Measurements from ENCODE around the gene RTN4IP1. TPM values are rescaled to one million over a fixed set of nuclear protein-coding genes. Genes with fewer than 3 reads are reported as not detected.

Gene RTN4IP1
- total and polyA plus RNA-seq, 10 of the 15 experiments (the other 5 are each of a cell fraction or from before 2014, with no cell fraction given), result 8.2 to 17.0 (median 9.8) TPM

DNA sequence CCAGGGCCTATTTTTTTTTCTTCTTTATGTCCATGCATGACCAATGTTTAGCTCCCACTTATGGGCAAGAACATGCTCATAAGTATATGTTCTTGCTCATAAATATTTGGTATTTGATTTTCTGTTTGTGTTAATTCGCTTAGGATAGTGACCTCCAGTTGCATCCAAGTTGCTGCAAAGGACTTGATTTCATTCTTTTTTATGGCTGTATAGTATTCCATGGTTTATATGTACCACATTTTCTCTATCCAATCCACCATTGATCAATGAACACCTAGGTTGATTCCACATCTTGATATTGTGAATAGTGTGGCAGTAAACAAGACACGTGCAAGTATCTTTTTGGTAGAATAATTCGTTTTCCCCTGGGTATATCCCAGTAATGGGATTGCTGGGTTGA, 78.1 kb downstream of the RTN4IP1 start:
- peaks cover 7 to 39% of the 10 kb centered on the region in 2 experiments for H3K36me3 ChIP-seq (ENCODE audit: control insufficient read depth in 2 of 2, insufficient read depth in 2 of 2, low read length in 1 of 2)
- intact Hi-C loops (cut with micrococcal nuclease; ENCODE audit: unreplicated experiment), result no loop called here
- BruUV-seq (replicated peaks), result no TSS peak
- no peak overlapping the region for H3K27ac ChIP-seq (ENCODE audit: control insufficient read depth, insufficient read depth)
- in situ Hi-C loops (cut with MboI), result no loop called here
- SMC1A ChIA-PET (ENCODE audit: uncharacterized antibody, unreplicated experiment), result interaction anchor here (0.9 to 1.5 kb wide), 3 partner anchors 11 to 79 kb away, joined by 3 to 4 read pairs (median 3); no protein-coding TSS in a partner anchor
- no peak for ATAC-seq
- H3K79me2 ChIP-seq (ENCODE audit: control insufficient read depth, insufficient read depth, low read length), result no peaks in the 10 kb centered on the region
- 100% methylated on average over 3 of the region's 3 CpGs for WGBS (ENCODE audit: insufficient coverage, insufficient replicate concordance, low lambda C conversion rate, missing lambda C conversion rate)
- no peak overlapping the region for H3K4me2 ChIP-seq (ENCODE audit: control insufficient read depth, insufficient read depth)
- H2AFZ ChIP-seq (ENCODE audit: control insufficient read depth, low read depth, low read length), result no peak overlapping the region
- RAD21 ChIA-PET (ENCODE audit: unreplicated experiment), result no interaction called here
- H3K9ac ChIP-seq (ENCODE audit: control insufficient read depth, insufficient read depth, low read length), result no peak overlapping the region
- DNase-seq (ENCODE audit: low read depth, low spot score), result no peak
- no peak for TF ChIP-seq HDAC6 (IDR thresholded peaks at IDR 0.05; ENCODE audit: unreplicated experiment)
- no peak for TF ChIP-seq CBFB (IDR thresholded peaks at IDR 0.05; ENCODE audit: low read depth)
- TF ChIP-seq, protein P1, sequence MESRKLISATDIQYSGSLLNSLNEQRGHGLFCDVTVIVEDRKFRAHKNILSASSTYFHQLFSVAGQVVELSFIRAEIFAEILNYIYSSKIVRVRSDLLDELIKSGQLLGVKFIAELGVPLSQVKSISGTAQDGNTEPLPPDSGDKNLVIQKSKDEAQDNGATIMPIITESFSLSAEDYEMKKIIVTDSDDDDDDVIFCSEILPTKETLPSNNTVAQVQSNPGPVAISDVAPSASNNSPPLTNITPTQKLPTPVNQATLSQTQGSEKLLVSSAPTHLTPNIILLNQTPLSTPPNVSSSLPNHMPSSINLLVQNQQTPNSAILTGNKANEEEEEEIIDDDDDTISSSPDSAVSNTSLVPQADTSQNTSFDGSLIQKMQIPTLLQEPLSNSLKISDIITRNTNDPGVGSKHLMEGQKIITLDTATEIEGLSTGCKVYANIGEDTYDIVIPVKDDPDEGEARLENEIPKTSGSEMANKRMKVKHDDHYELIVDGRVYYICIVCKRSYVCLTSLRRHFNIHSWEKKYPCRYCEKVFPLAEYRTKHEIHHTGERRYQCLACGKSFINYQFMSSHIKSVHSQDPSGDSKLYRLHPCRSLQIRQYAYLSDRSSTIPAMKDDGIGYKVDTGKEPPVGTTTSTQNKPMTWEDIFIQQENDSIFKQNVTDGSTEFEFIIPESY (IDR thresholded peaks at IDR 0.05), result no peak
- TF ChIP-seq TARDBP (IDR thresholded peaks at IDR 0.05; ENCODE audit: borderline replicate concordance), result no peak
- TF ChIP-seq, protein P2, sequence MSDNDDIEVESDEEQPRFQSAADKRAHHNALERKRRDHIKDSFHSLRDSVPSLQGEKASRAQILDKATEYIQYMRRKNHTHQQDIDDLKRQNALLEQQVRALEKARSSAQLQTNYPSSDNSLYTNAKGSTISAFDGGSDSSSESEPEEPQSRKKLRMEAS (IDR thresholded peaks at IDR 0.05; ENCODE audit: low read depth, low read length), result no peak
- no peak for TF ChIP-seq SMARCA5 (IDR thresholded peaks at IDR 0.05)
- no peak for TF ChIP-seq ETV6 (conservative IDR thresholded peaks at IDR 0.05 in 1 of 2, IDR thresholded peaks at IDR 0.05 in 1 of 2; ENCODE audit: borderline replicate concordance in 1 of 2, low read depth in 1 of 2)
- no peak for TF ChIP-seq NFXL1 (IDR thresholded peaks at IDR 0.05; ENCODE audit: borderline replicate concordance)
- TF ChIP-seq FOXM1 (IDR thresholded peaks at IDR 0.05; ENCODE audit: low read depth, low read length), result no peak
- TF ChIP-seq CBX3 (IDR thresholded peaks at IDR 0.05; ENCODE audit: borderline replicate concordance, low read depth), result no peak
- TF ChIP-seq, protein P3, sequence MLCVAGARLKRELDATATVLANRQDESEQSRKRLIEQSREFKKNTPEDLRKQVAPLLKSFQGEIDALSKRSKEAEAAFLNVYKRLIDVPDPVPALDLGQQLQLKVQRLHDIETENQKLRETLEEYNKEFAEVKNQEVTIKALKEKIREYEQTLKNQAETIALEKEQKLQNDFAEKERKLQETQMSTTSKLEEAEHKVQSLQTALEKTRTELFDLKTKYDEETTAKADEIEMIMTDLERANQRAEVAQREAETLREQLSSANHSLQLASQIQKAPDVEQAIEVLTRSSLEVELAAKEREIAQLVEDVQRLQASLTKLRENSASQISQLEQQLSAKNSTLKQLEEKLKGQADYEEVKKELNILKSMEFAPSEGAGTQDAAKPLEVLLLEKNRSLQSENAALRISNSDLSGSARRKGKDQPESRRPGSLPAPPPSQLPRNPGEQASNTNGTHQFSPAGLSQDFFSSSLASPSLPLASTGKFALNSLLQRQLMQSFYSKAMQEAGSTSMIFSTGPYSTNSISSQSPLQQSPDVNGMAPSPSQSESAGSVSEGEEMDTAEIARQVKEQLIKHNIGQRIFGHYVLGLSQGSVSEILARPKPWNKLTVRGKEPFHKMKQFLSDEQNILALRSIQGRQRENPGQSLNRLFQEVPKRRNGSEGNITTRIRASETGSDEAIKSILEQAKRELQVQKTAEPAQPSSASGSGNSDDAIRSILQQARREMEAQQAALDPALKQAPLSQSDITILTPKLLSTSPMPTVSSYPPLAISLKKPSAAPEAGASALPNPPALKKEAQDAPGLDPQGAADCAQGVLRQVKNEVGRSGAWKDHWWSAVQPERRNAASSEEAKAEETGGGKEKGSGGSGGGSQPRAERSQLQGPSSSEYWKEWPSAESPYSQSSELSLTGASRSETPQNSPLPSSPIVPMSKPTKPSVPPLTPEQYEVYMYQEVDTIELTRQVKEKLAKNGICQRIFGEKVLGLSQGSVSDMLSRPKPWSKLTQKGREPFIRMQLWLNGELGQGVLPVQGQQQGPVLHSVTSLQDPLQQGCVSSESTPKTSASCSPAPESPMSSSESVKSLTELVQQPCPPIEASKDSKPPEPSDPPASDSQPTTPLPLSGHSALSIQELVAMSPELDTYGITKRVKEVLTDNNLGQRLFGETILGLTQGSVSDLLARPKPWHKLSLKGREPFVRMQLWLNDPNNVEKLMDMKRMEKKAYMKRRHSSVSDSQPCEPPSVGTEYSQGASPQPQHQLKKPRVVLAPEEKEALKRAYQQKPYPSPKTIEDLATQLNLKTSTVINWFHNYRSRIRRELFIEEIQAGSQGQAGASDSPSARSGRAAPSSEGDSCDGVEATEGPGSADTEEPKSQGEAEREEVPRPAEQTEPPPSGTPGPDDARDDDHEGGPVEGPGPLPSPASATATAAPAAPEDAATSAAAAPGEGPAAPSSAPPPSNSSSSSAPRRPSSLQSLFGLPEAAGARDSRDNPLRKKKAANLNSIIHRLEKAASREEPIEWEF (IDR thresholded peaks at IDR 0.05; ENCODE audit: insufficient replicate concordance, low read depth, low read length), result no peak
- TF ChIP-seq NFYA (IDR thresholded peaks at IDR 0.05; ENCODE audit: borderline replicate concordance, low read depth, low read length), result no peak
- TF ChIP-seq, protein P4, sequence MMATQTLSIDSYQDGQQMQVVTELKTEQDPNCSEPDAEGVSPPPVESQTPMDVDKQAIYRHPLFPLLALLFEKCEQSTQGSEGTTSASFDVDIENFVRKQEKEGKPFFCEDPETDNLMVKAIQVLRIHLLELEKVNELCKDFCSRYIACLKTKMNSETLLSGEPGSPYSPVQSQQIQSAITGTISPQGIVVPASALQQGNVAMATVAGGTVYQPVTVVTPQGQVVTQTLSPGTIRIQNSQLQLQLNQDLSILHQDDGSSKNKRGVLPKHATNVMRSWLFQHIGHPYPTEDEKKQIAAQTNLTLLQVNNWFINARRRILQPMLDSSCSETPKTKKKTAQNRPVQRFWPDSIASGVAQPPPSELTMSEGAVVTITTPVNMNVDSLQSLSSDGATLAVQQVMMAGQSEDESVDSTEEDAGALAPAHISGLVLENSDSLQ (IDR thresholded peaks at IDR 0.05), result no peak
- no peak for TF ChIP-seq TAF1 (IDR thresholded peaks at IDR 0.05; ENCODE audit: borderline replicate concordance, low read depth, low read length)
- no peak for TF ChIP-seq BMI1 (IDR thresholded peaks at IDR 0.05; ENCODE audit: borderline replicate concordance)
- CTCF ChIA-PET, result interaction anchor here (1.5 to 5.9 kb wide), 2 partner anchors 103 to 107 kb away, joined by 4 to 21 read pairs; no protein-coding TSS in a partner anchor
- H3K4me1 ChIP-seq (ENCODE audit: control insufficient read depth, insufficient read depth, low read length), result no peaks in the 10 kb centered on the region
- no peaks in the 10 kb centered on the region; the same call in 2 of the 3 replicates for H3K9me3 ChIP-seq (replicated peaks; ENCODE audit: control insufficient read depth, insufficient read depth, low read length)
- H4K20me1 ChIP-seq (ENCODE audit: control insufficient read depth, insufficient read depth), result no peaks in the 10 kb centered on the region
- no peak for FAIRE-seq
- no peak overlapping the region for H3K4me3 ChIP-seq
- H3K27me3 ChIP-seq (replicated peaks in 1 of 2; ENCODE audit: control insufficient read depth in 2 of 2, insufficient read depth in 2 of 2, low read length in 1 of 2), result no peaks in the 10 kb centered on the region
- POLR2A ChIA-PET, result no interaction called here

Measured in GM12878 (cell line).